PC-9 (cell line): ENCODE measurements around the gene RPS6KA5. TPM values are rescaled to one million over a fixed set of nuclear protein-coding genes. Genes with fewer than 3 reads are reported as not detected.

ENCODE experiments used
- BruUV-seq: library from RNA; stranded (reverse); fragments of 400-500 nt; replicated peaks from 2 replicates; lab custom pipeline; 2021; lab: Mats Ljungman, UMichigan
- CTCF ChIA-PET: fragments of 300-600 bp; sonication (Branson Sonifier 250); formaldehyde crosslinking; loops from one replicate; lab custom pipeline; 2022; ENCODE audit warnings: antibody characterized with exemption; lab: Charles Lee
- POLR2A ChIA-PET: fragments of 300-600 bp; sonication (Branson Sonifier 250); formaldehyde crosslinking; loops from one replicate; lab custom pipeline; 2022; ENCODE audit warnings: antibody characterized with exemption; ENCODE audit not compliant: unreplicated experiment; lab: Charles Lee
- DNase-seq, 2 experiments: peaks; one replicate each; pipeline versions ENCODE4 v3.0.0 to v3.0.0-alpha.2; 2015 to 2022; ENCODE audit warnings: mixed read lengths in 1 of 2
- H2AFZ ChIP-seq: fragments of 200-600 bp; sonication (generic); 2 replicates; pipeline ENCODE4 v1.8.1; 2017; ENCODE audit warnings: antibody characterized with exemption
- H3F3A ChIP-seq: fragments of 200-600 bp; sonication (generic); 2 replicates; pipeline ENCODE4 v1.8.1; 2017; ENCODE audit warnings: antibody characterized with exemption, mild to moderate bottlenecking, low read depth; ENCODE audit not compliant: insufficient read depth
- H3K27ac ChIP-seq: fragments of 200-600 bp; sonication (generic); 2 replicates; pipeline ENCODE4 v1.6.1; 2016; ENCODE audit warnings: mixed run types
- H3K27me3 ChIP-seq: fragments of 200-600 bp; sonication (generic); 2 replicates; pipeline ENCODE4 v1.6.1; 2016; ENCODE audit warnings: low read depth, mixed run types; ENCODE audit not compliant: insufficient read depth
- H3K36me3 ChIP-seq: fragments of 200-600 bp; sonication (generic); 2 replicates; pipeline ENCODE4 v1.6.1; 2016; ENCODE audit warnings: low read depth, mixed run types
- H3K4me1 ChIP-seq: fragments of 200-600 bp; sonication (generic); replicated peaks from 2 replicates; pipeline ENCODE4 v1.6.1; 2016; ENCODE audit warnings: mixed run types; ENCODE audit not compliant: insufficient read depth
- H3K4me2 ChIP-seq: fragments of 200-600 bp; sonication (generic); 2 replicates; pipeline ENCODE4 v1.6.1; 2017; ENCODE audit warnings: mixed run types
- H3K4me3 ChIP-seq: fragments of 200-600 bp; sonication (generic); 2 replicates; pipeline ENCODE4 v1.6.1; 2016; ENCODE audit warnings: mixed run types
- H3K79me2 ChIP-seq: fragments of 200-600 bp; sonication (generic); 2 replicates; pipeline ENCODE4 v1.6.1; 2017; ENCODE audit warnings: low read depth, mixed run types
- H3K9me2 ChIP-seq: fragments of 200-600 bp; sonication (generic); 2 replicates; pipeline ENCODE4 v1.8.1; 2017; ENCODE audit warnings: mild to moderate bottlenecking; ENCODE audit not compliant: insufficient read depth
- H3K9me3 ChIP-seq: fragments of 200-600 bp; sonication (generic); 2 replicates; pipeline ENCODE4 v1.8.1; 2016; ENCODE audit warnings: low read depth; ENCODE audit not compliant: insufficient read depth
- H4K20me1 ChIP-seq: fragments of 200-600 bp; sonication (generic); 2 replicates; pipeline ENCODE4 v1.8.1; 2017; ENCODE audit not compliant: insufficient read depth
- EZH2 ChIP-seq: fragments of 200-600 bp; sonication (generic); IDR thresholded peaks from 2 replicates; pipeline ENCODE4 v1.8.0; 2017; ENCODE audit warnings: antibody characterized with exemption, low read depth
- intact Hi-C: fragments of 100-400 bp; cut with micrococcal nuclease; formaldehyde crosslinking; loops from one replicate; pipeline ENCODE4 v1.10.0; 2022; ENCODE audit not compliant: unreplicated experiment
- total RNA-seq: library from RNA; stranded (reverse); gene quantifications from 2 replicates; pipeline ENCODE4 v1.2.3, GENCODE V29; 2021
- TF ChIP-seq, protein P1 (sequence below): fragments of 200-600 bp; sonication (generic); conservative IDR thresholded peaks from 2 replicates; pipeline ENCODE4 v1.6.1; 2017; ENCODE audit warnings: mixed run types, antibody characterized with exemption, mild to moderate bottlenecking, moderate library complexity

Gene RPS6KA5
- total RNA-seq, 1 experiment from 2014 or later = 3.5 TPM

GRCh38 chr14:90903101-90903500 lies 157.3 kb downstream of the RPS6KA5 start:
- H3K36me3 ChIP-seq = no peaks in the 10 kb centered on the region
- no TSS peak for BruUV-seq
- no peaks in the 10 kb centered on the region for H3K79me2 ChIP-seq
- peak; percentile 18 to 36 for DNase-seq
- H3K9me3 ChIP-seq = no peaks in the 10 kb centered on the region
- H4K20me1 ChIP-seq = no peaks in the 10 kb centered on the region
- CTCF ChIA-PET = interaction anchor here (1.0 to 1.4 kb wide), 2 partner anchors 145 to 270 kb away, joined by 3 to 7 read pairs; no protein-coding TSS in a partner anchor
- no peaks in the 10 kb centered on the region for H3K4me1 ChIP-seq
- no peaks in the 10 kb centered on the region for H3F3A ChIP-seq
- H2AFZ ChIP-seq = no peak overlapping the region
- no peaks in the 10 kb centered on the region for H3K9me2 ChIP-seq
- intact Hi-C loops = loop anchor here (1.0 to 10.0 kb wide), 3 partner anchors 237 to 382 kb away; no protein-coding TSS in a partner anchor
- TF ChIP-seq, protein P1, sequence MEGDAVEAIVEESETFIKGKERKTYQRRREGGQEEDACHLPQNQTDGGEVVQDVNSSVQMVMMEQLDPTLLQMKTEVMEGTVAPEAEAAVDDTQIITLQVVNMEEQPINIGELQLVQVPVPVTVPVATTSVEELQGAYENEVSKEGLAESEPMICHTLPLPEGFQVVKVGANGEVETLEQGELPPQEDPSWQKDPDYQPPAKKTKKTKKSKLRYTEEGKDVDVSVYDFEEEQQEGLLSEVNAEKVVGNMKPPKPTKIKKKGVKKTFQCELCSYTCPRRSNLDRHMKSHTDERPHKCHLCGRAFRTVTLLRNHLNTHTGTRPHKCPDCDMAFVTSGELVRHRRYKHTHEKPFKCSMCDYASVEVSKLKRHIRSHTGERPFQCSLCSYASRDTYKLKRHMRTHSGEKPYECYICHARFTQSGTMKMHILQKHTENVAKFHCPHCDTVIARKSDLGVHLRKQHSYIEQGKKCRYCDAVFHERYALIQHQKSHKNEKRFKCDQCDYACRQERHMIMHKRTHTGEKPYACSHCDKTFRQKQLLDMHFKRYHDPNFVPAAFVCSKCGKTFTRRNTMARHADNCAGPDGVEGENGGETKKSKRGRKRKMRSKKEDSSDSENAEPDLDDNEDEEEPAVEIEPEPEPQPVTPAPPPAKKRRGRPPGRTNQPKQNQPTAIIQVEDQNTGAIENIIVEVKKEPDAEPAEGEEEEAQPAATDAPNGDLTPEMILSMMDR = peak; percentile 75
- TF ChIP-seq EZH2 = no peak
- H3K4me2 ChIP-seq = no peak overlapping the region
- H3K27ac ChIP-seq = no peak overlapping the region
- POLR2A ChIA-PET = interaction anchor here (0.6 kb wide), 1 partner anchor 274 kb away, joined by 3 read pairs; no protein-coding TSS in a partner anchor
- H3K4me3 ChIP-seq = no peak overlapping the region
- H3K27me3 ChIP-seq = no peaks in the 10 kb centered on the region

DNA sequence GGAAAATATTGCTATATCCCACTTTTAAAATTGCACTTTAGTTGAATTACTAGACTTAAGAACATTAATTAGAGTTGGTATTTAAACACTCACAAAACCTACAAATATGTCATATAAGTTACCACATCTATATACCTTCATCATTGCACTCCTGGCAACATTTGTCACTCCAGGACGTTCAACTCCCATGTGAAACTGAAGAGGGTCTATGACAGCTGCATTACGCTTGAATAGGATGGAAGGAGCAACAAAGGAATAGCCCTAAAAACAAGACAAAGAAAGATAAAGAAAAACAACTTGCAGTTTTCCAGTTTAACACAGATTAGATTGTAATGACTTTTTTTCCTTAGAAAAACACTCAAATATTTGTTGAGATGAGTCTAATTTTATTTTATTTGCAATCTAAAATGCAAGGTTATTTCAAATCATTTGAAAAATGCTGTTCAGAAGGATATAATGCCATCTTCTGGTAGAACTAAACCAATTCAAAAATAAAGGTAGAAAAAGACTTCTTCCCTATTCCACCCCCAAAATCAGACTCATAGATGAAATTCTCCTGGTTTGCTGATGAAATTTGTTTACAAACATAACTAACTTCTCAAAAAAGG lies 159.9 kb downstream of the RPS6KA5 start:
- Histone ChIP-seq H3K9me3 (no peaks in the 10 kb centered on the region), H3K9me2 (no peaks in the 10 kb centered on the region), H3F3A (no peaks in the 10 kb centered on the region), H3K4me1 (no peaks in the 10 kb centered on the region), H3K27ac (no peak overlapping the region), H3K27me3 (no peaks in the 10 kb centered on the region), H3K4me3 (no peak overlapping the region), H3K79me2 (no peaks in the 10 kb centered on the region), H3K4me2 (no peak overlapping the region), H4K20me1 (no peaks in the 10 kb centered on the region), H3K36me3 (no peaks in the 10 kb centered on the region), H2AFZ (no peak overlapping the region)
- TF ChIP-seq EZH2 = no peak
- TF ChIP-seq, protein P1 = peak; percentile 32; the same call in 1 of the 2 replicates
- ChIA-PET CTCF (no interaction called here), POLR2A (no interaction called here)
- DNase-seq = no peak
- intact Hi-C loops = loop anchor here (10.0 kb wide), 1 partner anchor 384 kb away; no protein-coding TSS in a partner anchor
- no TSS peak for BruUV-seq

- H3K27me3 ChIP-seq = no peaks in the 10 kb centered on the region
- no peak overlapping the region for H2AFZ ChIP-seq
- H3K9me2 ChIP-seq = no peaks in the 10 kb centered on the region
- DNase-seq = no peak
- no peaks in the 10 kb centered on the region for H3K9me3 ChIP-seq
- no peaks in the 10 kb centered on the region for H3K36me3 ChIP-seq
- ChIA-PET CTCF (no interaction called here), POLR2A (no interaction called here)
- H3K4me1 ChIP-seq = no peaks in the 10 kb centered on the region
- no peak overlapping the region for H3K4me2 ChIP-seq
- no peaks in the 10 kb centered on the region for H3K79me2 ChIP-seq
- no peak overlapping the region for H3K27ac ChIP-seq
- TF ChIP-seq, protein P1 = no peak
- no peak for TF ChIP-seq EZH2
- no peaks in the 10 kb centered on the region for H3F3A ChIP-seq
- no TSS peak for BruUV-seq
- H3K4me3 ChIP-seq = no peak overlapping the region
- intact Hi-C loops = no loop called here
- no peaks in the 10 kb centered on the region for H4K20me1 ChIP-seq
Observed at GRCh38 chr14:90897022-90897421, 163.4 kb downstream of the RPS6KA5 start.
